NCI-H82 treated with DMSO at 0.1 percent for 48 hours (cell line): Measurements from ENCODE around the gene DYNC2H1.
"Not testable (repeated sequence)": the region's sequence is repeated elsewhere in the genome, so short reads cannot be mapped to it uniquely, and the experiment has no call there.

Experiments used
- DNase-seq: peaks from one replicate; lab custom pipeline; 2025; ENCODE audit not compliant: unreplicated experiment; lab: John Stamatoyannopoulos, UW

Gene DYNC2H1

DNA sequence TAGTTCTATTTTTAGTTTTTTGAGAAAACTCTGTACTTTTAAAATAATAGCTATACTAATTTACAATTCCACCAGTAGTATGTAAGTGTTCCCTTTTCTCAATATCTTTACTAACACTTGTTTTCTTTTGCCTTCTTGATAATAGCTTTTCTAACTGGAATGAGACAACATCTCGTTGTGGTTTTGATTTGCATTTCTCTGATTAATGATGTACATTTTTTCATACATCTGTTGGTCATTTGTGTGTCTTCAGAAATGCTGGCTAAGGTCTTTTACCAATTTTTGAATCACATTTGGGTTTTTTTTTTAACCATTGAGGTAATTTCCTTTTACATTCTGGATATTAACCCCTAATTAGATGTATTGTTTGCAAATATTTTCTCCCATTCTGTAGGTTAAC is 258.9 kb downstream of the DYNC2H1 start:
- DNase-seq = no peak

DNA sequence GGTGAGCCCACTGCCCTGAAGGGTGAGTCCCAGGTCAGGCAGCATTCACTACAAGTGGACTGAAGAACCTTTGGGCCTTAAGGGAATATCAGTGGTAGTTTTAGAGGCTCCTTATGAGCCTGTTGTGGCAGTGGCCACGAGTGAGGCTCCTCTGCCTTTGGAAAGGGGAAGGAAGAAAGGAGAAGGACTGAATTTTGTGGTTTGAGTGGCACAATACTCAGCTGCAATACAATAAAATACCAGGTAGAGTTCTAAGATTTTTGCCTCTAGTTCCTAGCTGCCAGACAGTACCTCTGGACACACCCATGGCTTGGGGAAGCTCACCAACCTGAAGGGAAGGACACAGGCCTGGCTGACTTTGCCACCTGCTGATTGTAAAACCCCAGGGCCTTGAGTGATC is 260.9 kb downstream of the DYNC2H1 start:
- no peak for DNase-seq

DNA sequence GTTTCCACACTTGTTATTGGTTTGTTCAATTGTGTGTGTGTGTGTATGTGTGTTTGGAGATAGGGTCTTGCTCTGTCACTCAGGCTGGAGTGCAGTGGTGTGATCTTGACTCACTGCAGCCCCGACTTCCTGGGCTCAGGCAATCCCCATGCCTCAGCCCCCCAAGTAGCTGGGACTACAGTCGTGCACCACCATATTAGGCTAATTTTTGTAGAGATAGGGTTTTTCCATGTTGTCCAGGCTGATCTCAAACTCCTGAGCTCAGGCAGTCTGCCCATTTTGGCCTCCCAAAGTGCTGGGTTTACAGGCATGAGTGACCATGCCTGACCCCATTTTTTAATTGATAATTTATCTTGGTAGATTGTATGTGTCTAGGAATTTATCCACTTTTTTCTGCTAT is 263.7 kb downstream of the DYNC2H1 start:
- no peak for DNase-seq

DNA sequence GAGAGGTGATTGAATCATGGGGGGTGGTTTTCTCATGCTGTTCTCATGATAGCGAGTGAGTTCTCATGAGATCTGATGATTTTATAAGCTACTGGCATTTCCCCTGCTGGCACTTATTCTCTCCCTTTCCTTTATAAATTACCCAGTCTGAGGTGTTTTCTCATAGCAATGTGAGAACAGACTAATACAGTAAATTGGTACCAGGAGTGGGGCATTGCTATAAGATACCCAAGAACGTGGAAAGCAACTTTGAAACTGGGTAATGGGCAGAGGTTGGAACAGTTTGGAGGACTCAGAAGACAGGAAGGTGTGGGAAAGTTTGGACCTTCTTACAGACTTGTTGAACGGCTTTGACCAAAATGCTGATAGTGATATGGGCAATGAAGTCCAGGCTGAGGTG is 265.0 kb downstream of the DYNC2H1 start:
- DNase-seq = not testable (repeated sequence)

DNA sequence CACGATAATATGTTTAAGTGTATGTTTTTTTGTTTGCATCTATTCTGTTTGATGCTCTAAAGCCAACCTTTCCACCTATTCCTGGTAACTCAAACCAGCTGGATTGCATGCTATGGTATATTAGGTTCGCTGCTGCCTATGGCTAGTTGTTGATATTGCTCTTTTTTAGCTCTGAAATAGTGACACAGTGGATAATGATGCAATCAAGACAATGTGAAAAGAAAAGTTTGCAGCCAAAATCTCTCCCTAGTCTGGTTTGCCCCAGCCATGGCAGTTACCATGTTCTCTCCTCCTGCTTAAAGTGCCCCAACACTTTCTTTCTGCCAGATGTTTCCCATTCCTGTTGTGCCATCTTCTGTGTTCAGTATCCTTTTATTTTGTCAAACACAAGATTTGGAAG is 269.7 kb downstream of the DYNC2H1 start:
- no peak for DNase-seq

DNA sequence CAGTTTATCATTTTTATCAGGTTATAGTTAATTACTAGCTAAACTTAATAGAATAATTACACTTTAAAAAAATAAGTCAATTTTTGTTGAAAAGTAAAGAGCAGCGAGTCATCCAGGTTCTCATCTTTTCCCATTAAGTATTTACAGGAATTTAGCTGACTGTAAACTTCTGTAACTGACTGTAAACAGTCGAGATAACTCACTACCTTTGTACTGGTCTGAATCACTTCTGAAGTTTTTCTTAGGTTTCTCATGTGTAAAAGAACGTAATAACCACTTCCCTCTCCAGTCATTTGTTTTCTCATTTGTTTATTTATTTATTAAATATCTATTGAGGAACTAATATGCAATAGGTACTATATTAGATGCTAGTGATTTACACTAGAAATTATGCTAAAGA is 270.8 kb downstream of the DYNC2H1 start:
- DNase-seq = no peak

DNA sequence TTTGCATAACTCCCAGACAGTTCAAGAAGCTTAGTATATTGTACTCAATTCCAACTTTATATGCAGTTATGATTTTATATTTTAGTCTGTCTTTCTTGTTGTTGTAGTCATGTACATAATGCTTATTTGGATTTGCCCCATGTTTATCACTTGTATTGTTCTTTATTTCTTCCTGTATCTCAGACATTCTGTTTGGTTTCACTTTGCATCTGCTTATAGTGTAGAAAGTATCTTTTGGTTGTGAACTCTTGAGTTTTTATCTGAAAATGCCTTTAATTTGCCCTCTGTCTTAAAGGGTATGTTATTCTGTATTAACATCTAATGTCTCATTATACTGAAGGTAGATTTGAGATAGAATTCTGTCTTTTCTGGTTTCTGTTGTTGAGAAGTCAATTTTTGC is 275.4 kb downstream of the DYNC2H1 start:
- DNase-seq = no peak

DNA sequence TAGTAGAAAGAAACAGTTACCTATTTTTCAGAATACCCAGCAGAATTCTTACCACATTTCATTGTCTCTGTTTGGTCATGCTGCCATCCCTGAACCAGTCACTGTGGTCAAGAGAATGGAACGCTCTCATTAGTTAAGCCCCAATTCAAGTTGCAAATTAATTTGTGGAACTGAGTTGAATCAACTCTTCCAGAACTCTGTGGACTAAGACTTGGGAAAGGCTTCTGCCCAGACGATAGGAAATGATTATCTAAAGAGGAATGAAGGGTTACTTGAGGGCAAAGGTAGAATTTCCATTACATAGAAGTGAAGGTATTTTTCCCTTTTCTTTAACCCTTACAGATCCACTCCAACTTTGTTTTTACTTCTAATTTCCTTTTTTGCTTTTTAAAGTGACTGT is 286.4 kb downstream of the DYNC2H1 start:
- DNase-seq = no peak

DNA sequence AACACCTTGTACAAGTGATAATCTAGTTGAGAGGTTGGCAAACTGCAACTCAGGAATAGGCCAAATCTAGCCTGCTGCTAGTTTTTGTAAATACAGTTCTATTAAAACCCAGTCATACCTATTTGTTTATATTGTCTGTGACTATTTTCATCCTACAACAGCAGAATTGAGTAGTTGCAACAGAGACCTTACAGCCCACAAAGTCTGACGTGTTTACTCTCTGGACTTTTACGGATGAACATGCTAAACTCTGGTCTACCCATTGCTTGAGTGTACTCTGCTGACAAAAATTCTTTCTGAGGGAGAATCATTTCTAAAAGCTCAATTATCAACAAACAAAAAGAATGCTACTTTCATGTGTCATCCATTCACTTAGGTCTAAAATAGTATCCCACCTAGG is 287.0 kb downstream of the DYNC2H1 start:
- DNase-seq = no peak

DNA sequence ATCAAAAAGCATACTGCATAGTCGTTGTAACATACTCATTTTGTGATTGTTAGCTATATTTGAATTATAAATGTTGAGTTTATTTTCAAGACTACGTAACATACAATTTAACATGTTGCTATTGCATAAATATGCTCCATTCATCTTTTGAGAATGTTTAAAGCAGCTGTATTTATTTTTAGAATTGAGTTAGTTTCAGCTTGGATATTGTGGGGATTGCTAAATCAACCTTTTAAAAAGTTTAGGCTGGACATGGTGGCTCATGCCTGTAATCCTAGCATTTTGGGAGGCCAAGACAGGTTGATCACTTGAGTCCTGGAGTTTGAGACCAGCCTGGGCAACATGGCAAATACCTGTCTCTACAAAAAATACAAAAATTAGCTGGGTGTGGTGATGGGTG is 288.1 kb downstream of the DYNC2H1 start:
- DNase-seq = no peak

DNA sequence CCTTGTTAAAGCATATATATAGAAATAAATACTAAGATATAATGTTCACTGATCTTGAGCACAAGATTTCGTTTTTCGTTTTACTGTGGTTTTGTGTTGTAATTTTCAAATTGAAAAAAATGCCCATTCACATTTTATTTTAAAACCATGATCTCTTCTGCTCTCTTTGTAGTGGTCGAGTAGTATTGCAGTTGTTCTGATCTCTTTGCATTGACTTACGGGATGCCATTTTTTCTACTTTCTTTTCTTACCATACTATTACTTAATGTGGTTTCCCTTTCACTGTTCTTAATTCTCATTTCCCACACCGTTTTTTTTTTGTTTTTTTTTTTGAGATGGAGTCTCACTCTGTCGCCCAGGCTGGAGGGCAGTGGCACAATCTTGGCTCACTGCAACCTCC is 289.6 kb downstream of the DYNC2H1 start:
- DNase-seq = no peak

DNA sequence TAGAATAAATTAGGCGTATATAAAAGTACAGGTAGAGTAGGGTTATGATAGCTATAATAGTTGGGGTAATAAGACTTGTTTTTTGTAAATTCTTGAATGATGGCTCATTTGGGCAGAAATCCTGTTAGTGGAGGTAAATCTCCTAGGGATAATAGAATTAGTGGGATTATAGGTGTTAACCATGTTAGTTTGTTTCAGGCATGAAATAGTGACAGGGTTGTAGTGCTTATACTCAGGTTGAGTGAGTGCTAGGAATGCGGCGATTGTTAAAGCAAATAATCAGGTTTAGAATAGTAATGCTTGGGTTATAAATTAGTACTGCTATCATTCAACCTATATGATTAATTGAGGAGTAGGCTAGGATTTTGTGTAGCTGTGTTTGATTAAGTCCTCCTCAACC is 297.1 kb downstream of the DYNC2H1 start:
- peak; percentile 86 for DNase-seq

DNA sequence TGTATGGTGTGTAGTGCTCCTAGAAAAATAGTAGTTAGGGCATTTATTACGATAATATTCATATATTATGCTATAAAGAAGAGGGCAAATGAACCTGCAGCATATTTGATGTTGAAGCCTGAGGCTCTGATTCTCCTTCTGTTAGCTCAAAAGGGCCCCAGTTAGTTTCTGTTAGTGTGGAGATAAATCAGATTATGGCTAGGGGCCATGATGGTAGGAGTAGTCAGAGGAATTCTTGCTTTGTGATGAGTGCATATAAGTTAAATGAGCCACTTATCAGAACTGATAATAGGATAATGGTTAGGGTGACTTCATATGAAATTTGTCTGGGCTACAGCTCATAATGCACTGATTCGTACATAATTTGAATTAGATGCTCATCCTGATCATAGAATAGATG is 298.4 kb downstream of the DYNC2H1 start:
- no peak for DNase-seq

DNA sequence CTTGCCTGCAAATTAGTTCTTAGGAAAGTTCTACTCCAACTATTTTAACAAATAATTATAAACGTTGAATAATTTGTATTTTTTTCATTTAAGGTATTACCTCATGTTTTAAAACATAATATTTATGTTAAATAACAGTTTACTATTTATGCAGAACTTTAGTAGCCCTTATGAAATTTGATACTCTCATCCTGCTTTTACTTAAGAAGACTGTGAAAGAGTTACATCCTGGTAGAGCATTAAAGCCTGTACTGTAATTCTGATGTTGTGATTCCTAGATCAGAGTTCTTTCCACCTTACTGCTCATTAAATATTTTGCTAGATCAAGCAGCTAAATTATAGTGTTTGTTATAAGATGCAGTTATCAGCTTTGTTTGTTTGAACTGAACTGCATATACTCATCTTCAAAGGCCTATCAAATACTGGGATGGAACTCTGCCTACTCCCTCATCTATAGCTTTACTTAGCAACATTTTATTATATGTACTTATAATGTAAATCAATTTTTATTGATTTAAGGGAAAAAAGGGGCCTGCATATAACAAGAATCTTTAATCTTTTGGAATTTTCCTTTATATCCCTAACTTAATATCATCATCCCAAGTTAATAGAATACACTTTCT is 304.2 kb downstream of the DYNC2H1 start:
- DNase-seq = no peak

DNA sequence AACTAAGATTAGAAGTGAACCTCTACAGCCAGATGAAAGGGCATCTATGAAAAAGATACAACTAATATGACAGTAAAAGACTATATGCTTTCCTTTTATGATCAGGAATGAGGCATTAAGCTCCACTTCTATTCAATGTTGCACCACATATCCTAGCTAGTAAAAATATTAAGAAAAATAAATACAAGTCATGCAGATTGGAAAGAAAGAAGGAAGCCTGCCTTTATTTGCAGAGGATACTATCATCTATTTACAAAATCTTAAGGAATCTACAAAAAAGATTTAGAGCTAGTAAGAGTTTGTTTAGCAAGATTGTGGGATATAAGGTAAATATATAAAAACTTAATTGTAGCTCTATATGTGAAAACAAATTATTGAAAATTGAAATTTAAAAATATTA is 308.8 kb downstream of the DYNC2H1 start:
- DNase-seq = no peak

DNA sequence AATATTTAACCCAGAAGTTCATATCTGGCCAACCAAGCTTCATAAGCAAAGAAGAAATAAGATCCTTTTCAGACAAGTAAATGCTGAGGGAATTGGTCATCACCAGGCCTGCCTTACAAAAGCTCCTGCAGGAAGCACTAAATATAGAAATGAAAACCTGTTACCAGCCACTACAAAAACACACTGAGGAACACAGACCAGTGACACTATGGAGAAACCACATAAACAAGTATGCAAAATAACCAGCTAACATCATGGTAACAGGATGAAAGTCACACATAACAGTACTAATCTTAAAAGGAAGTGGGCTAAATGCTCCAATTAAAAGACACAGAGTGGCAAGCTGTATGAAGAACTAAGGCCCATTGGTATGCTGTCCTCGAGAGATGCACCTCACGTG is 311.4 kb downstream of the DYNC2H1 start:
- DNase-seq = no peak

DNA sequence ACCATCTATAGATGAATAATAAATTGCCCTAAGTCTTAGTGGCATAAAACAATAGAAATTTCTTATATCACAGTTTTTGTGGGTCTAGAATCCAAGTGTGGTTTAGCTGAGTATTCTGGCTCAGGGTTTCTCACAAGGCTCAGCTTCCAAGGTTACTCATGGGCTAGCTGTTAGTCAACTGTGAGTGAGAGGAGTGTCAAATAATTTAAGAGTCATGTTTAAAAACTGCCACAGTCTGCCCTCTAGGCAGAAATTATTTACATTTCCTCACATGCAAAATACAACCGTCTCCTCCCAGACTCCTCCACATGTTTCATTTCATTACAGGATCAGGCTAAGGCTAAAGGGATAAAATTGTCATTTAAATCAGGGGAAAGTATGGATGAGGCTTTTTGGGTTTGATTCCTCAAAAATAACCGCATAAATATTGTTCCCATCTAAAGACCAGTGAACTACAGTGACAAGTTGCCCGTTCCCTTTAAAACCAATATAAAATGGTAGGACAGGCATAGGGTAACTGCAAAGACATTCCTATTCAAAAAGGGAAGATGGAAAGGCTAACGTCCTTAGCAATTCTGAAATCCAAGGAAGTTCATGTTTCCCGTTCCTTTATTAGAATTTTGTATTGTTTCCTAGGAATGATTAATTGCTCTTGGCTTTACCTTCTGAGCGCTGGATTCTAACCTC is 324.3 kb downstream of the DYNC2H1 start:
- DNase-seq = no peak

DNA sequence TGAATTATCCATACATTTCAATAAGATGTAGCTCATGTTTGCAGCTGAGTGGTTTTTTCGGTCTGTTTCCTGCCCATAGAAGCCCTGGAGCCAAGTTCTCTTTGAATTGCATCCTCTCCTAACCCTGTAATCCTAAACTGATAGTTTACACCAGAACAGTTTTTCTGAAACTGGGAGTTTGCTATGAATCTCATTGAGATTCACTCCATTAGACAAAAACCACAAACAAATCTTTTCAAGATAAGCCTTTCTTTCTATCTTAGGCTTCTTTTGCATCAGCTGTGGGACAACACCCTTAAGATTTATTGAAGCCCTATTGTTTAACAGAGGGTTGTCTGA is 324.8 kb downstream of the DYNC2H1 start:
- DNase-seq = no peak

DNA sequence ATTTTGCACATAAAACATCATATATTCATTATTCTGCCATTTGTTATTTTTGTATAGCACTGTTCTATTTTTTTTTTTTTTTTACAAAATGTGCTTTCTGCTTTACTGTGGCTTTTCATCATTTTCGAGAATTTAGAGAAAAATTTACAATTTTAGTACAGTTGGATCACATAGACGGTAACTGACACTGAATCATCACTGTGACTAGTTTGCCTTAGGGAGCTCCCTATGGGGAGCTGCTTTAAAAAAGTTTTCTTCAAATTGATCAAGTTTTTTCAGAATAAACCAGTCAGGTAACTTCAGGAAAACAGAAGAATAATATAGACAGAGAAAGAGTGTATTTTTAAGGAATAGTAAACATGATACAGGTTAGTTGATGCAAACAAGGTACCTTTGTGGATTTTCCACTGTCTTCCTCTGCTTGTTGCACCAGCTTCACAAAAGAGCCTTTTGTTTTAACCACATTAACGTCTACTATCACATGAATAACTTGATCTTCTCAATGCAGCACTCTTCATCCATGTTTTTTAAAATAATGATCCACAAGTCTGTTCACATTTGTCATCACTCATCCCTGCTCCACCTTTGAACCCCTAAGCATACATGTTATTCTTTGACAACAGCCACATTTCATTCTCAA is 327.0 kb downstream of the DYNC2H1 start:
- no peak for DNase-seq

DNA sequence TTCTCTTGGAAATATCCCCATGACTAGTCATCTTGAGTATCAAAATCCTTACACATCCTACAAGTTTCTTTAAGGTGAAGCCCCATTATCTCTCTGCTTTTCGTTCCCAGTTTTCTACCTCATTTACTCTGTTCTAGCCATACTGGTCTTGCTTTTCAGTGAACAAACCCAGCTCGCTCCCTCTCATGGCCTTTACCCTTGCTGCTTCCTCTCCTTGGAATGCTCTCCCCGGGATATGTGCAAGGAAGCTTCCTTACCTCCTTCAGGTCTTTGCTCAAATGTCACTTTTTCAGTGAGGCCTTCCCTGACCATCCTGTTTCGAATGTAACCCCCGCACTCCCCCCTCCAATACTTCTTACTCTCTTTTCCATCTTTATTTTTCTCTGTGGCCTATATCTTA is 331.8 kb downstream of the DYNC2H1 start:
- DNase-seq = no peak

DNA sequence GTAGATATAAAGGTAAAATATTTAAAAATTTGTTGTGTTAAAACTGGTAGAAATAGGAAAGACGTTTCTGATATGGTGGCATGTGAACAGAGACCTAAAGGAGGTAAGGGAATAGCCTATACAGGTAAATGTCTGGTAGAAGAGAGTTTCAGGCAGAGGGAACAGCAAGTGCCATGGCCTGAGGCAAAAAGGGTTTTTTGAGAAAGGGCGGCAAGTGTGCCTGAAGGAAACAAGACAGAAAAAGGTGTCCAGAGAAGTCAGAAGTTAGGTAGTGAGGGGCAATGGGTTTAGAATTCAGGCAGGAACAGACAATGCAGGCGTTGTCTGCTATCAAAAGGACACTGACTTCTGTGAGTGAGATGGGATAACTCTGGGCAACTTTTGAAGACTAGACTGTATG is 339.7 kb downstream of the DYNC2H1 start:
- DNase-seq = no peak

DNA sequence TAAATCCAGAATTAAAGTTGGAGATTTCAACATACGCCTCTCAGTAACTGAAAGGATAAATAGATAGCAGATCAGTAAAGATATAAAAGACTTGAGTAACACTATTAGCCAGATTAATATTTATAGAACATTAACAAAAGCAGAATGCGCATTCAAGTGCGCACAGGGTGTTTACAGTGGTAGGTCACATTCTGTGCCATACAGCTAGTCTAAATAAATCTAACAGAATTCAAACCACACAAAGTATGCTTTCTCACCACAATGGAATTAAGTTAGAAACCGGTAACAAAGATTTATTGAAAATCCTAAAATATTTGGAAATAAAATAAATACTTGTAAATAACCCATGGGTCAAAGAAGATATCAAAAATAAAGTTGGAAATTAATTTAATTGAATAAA is 341.0 kb downstream of the DYNC2H1 start:
- no peak for DNase-seq

DNA sequence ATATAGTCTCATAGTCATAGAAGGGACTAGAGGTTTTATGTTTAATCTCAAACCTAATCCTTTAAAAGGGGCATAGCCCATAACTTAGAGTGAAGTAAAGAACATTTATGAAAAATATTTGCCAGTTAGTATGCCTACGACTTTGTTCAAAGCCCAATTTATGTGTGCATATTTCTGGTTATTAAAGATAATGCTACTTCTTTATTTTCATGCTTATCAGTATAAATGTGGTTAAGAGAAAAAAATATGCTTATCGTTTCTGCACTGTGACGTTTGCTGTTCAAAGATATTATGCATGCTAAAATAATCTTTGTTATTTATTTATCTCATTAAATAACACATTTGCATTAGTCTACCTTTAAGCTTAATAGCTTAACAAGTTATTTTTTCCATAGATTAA is 343.9 kb downstream of the DYNC2H1 start:
- no peak for DNase-seq
